HG03342 (cell line): ENCODE results near the gene CLTRN.

Experiments
- ATAC-seq: cut with Tn5 transposase; IDR thresholded peaks from one replicate; pipeline ENCODE4 v1.9.1; 2021; ENCODE audit warnings: mild to moderate bottlenecking, moderate library complexity; ENCODE audit not compliant: unreplicated experiment

Gene CLTRN

DNA sequence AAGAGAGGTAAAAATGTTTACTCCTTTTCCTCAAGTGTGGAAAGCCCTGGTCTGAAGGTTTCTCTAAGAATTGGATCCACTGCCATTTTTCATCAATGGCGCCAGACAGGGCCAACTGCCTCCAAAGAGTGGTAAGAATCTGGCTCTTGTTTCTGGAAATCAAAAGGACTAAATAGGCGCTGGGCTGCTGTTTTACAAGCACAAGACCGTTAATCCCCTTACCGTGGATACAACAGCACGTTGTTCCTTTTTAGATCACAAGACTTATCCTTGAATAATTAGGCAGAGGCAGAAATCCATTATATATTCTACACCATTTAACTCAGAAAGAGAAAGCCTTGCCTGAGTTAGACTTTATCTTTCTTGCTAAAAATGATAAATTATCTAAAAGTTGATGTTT lies 10.6 kb downstream of the CLTRN start:
- no peak for ATAC-seq

GRCh38 chrX:15647510-15647909 lies 17.1 kb downstream of the CLTRN start:
- ATAC-seq, result peak; percentile 71

- ATAC-seq, result no peak
Observed at GRCh38 chrX:15646543-15646942, 18.1 kb downstream of the CLTRN start.

GRCh38 chrX:15646031-15646430 lies 18.6 kb downstream of the CLTRN start:
- ATAC-seq, result no peak

- ATAC-seq, result no peak
Observed at GRCh38 chrX:15645266-15645665, 19.3 kb downstream of the CLTRN start.

- ATAC-seq, result no peak
Observed at GRCh38 chrX:15644560-15644872, 20.1 kb downstream of the CLTRN start.

DNA sequence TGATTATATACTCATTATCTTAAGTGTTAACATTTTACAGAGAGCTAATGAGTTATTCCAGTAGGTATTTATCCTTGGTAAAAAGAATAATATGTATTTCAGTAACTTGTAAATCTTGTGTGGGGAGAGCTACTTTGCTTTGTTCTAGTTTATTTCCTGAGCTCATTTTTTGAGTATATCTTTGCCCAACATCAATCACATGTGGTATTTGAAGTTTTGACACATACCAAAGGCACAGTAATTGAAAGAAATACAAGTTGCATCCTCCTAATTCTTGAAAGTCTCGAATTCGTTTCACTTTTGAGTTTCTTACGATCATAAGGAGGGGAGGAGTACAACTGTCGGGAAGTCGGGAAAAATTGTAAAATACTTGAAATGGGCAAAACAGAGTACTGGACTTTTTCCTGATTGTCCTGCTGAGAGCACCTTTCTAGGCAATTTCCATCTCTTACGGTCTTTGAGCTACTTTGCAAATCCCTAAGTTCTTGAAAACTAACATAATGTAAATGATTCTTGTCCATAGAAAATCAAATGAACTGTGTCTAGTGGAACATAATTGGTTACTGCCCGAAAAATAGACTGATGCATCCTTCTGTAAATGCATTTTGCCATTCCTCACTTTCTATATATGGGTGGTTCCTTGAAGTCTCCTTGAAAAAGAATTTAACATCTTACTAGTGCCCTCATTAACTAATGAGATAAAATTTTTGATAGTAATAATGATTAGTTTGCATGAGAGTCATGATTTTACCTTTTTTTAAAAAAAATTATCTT lies 20.6 kb downstream of the CLTRN start:
- no peak for ATAC-seq

DNA sequence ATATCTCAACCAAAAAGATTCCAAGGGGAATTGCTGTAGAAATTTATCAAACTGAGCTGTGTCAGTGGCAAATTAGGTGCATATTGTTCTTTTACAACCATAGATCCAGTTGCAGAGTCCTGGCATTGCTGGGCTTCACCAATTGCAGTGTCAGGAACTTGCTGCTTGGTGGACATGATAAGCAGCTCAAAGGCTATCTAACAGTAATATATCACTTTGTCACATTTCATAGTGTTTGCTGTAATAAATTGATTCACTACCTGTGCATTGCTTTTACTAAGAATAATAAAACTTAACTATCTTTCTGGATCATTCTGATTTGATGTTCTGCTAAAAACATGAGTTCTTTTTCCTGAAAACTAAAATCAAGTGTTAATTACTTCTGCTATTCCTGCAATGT lies 33.0 kb downstream of the CLTRN start:
- no peak for ATAC-seq

DNA sequence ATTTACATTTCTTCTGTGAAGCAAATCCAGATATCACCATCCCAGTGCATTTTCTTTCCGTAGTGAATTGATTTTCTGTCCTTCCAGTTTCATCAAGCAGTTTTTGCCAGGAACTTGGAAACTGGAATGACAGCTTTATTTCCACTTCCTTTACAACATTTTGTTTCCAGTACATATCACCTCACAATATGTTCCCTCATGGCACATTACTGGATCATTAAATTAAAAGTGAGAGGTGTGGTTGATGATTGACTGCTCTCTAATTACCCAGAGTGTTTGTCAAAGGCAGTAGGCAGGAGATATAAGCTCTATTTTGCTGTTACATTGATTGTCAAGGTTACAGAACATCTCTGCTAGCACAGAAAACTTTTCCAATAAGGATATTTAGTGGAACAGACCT lies 41.6 kb downstream of the CLTRN start:
- no peak for ATAC-seq

DNA sequence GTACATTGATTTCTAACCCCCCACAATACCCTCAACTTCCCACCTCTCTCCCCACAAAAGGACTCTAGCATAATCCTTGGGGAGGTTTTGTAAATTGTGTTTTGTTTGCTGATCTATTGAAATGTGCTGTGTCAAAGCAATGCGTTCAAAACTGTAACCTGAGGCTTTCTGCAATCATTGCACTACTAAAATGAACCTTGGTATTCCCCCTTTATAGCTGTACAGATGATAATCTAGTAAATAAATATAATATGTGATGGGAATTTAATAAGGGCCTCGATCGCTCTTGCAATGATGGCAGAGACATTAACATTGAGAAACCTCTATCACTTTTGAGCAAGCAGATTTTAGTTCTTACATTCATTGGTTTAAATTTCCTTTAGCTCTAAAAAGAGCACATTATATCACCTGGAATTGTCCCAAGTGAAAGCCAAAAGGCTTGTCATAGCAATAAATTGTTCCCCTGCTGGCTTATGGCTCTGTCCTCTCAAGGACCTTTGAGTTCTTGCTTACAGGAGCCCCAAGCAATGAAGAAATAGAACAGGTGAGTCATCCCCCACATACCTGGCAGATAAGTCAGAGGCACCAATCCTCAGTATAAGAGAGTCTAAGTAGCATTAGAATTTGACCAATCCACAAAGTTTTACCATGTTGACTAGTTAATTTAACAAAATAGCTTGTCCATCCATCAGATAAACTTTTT lies 45.4 kb downstream of the CLTRN start:
- no peak for ATAC-seq

DNA sequence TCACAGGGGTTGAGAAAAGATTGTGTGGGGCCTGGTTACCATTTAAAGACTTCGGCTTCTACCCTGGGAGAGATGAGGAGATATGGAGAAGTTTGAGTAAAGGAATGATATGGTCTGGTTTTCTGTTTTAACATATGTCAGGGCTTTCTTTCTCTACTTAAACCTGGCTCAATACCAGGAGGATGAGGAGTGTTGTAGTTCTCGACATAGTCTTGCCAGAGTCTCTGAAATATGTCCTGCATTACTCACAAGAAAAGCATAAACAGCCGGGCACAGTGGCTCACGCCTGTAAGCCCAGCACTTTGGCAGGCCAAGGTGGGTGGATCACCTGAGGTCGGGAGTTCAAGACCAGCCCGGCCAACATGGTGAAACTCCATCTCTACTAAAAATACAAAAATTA lies 47.5 kb downstream of the CLTRN start:
- no peak for ATAC-seq

DNA sequence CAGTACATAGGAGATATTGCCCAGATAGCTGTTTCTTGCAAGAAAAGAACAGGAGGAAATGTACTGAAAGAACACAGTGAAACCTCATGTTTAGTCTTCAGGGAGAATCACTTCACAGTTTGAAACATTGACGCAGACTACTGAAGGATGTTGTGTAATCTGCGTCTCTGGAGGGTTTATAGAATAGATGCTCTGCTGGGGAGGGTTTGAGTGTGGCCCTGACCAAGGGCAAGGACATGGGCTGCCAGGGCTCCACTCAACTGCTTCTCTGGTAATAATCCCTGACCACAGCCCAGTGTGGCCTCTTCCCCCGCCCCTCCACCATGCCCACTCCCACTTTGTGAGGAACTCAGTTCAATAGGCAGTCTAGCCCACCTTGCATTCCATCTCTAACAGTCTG lies 48.1 kb downstream of the CLTRN start:
- ATAC-seq, result no peak

DNA sequence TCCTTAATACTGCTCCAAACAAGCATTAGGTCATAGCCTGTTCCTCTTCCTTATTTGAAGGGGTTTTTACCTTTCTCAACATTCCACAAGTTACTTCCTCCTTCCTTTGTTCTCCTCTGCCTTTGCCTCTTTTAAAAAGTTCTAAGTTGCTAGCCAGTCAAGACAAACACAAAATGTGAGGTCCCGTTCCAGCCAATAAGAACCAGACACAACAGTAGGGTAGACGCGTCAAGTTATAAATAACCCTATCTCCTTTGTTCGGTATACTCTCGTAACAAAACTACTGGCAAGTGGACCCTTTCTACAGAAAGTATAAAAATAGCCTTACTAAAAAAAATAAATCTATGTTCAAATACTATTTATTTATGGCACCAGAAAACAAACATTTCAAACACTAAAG lies 57.5 kb downstream of the CLTRN start:
- no peak for ATAC-seq

DNA sequence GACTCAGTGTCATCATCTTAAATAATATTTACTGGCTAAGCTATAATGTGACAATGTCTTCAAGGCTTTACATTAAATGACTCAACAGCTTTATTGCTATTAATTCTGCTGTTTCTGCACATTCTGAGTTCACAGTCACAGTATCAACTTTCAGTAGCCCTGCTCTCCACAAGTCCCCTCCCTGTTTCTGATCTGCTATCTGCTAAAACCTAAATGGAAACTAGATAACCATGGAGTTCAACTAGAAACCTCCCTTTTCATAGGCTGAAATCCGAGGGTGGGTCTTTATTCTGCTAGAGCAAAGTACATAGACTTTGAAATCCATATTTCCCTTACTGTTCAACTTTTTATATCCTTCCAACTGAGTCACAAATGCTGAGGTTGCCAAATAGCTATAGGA lies 58.5 kb downstream of the CLTRN start:
- ATAC-seq, result no peak

DNA sequence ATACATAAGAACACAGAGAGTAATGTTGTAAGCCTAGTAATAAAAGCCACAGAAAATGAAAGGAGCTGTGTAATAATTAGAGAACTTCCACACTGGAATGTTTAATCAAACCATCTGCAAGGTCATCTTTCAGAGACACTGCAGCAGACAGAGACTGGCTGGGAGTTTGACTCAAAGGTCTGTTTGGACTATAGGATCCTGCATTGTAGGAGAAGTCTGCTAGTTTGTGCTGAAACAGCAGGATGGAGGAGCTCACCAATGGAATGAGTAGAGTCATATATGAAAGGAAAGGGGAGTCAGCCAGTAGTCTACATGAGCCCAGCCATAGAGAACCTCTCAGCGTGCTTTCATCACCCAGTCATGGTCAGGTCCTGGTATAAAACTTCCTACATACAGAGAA lies 59.4 kb downstream of the CLTRN start:
- ATAC-seq, result no peak

DNA sequence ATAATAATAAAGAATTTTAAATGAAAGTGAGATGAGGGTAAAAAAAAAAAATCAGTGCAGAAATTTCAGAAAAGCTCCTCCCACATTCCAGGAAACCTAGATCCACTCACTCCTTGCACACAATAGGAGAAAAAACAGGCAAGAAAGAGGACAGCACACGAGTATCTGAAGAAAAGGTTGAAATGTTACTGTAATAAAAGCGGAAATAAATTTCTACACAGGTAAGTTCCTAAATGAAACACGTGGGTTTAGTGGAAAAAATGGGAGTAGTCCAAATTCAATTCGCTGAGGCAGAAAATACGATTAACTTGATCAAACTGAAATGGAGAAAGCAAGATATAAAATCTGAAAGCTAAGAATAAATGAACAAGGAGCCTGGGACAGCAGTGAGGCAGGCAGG lies 61.8 kb downstream of the CLTRN start:
- ATAC-seq, result no peak

DNA sequence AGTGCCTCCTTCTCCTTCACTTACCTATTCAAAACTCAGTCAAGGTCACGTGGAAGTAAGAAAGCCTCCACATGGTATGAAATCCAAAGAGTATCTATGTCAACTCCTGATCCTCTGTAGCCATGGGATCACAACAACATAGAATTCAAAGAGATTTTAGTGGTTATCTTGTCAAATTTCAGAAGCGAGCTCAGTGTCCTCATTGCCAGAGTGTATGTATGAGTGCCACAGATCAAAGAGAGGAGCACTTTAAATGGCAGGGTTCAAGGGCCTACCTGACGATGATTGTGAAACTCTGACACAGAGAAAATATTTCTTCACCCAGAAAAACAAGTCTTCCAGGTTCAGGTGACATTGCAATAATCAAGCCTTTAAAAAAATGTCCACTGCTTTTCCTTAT lies 62.7 kb downstream of the CLTRN start:
- no peak for ATAC-seq

DNA sequence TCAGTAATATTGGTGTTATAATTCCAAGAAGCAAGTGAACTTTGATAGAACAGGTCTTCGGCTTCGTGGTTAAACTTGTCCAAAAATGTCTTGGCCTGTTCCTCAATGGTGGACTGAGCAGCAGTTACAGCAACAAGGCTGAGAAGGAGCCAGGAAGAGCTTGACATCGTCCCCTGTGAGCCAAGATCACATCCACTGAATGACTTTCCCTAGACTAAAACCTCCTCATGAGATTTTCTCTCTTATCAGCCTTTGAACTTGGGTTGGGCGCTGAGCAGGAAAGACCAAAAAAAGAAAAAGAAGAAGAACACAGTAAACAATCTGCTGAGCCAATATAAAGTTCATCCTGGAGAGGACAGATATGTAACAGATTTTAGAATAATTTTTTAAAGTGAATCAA lies 63.9 kb downstream of the CLTRN start, which contains the start of gene ACE2:
Gene ACE2, minus strand, starts transcription at position 216 of the 400 bp plus-strand sequence. Its CDS starts 49 bp downstream, at position 167.
- no peak for ATAC-seq

DNA sequence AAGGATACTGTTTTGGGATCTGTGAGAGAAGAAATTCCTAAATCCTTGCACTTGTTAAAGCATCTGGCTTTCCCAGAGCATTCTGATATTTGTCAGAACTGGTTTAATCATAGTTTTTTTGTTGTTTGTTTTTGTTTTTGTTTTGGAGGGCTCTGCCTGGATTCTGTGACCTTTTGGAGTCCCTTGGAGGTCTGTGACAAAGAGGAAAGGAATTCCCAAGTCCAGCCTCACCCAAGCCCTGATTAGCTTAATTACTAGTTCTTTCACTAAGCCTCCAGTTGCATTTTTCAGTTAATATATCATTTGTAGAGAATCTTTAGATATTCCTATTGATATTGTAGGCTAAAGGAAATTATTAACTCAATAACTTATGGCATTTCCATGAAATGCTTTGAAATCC lies 64.6 kb downstream of the CLTRN start:
- ATAC-seq, result no peak

- no peak for ATAC-seq
Observed at GRCh38 chrX:15599461-15599860, 65.1 kb downstream of the CLTRN start.

- no peak for ATAC-seq
Observed at GRCh38 chrX:15598026-15598425, 66.6 kb downstream of the CLTRN start.

DNA sequence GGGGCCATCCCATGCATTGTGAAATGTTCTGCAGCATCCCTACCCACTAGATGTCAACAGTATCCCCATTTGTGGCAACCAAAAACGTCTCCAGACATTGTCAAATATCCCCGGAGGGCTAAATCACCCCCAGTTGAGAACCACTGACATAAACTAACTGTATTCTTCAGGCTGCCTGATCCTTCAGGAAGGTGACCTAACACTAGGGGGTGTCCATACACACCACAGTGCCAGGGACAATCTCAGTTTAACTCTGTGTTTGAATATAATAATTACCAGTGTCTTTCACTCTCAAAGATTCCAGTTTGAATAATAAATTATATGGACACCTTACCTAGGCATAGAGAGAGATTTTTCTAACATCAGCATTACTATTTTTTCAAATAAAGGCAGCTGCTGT lies 70.2 kb downstream of the CLTRN start:
- no peak for ATAC-seq
